ENCODE data around the gene TRIM37. TPM values are rescaled to one million over a fixed set of nuclear protein-coding genes. Genes with fewer than 3 reads are reported as not detected.
A peak's percentile ranks its signal among the peaks of the same experiment; 100 is the strongest.

Gene TRIM37
- polyA plus RNA-seq, 1 donor (not counting 4 experiments of a cell fraction or from before 2014, with no cell fraction given), result 26.4 TPM

DNA sequence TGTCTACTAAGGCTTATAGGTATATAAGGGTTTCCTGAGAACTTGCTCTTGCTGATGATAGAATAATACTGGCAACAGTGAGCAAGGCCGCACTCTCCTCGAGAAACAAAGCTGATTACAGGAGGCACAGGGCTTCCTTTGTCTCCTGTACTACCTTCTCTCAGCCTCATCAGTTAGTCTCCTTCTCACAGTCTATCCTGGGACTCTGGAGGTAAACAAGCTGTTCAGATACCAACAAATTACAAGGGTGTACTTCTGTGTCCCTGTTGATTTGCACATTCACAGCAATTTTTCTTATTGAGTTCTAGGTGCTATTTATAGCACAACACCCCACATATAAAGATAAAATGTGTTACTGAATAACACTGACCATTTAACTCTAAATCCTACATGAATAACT is 98.7 kb downstream of the TRIM37 start:
- H3K4me1 ChIP-seq (ENCODE audit: control insufficient read depth, extremely low read depth, insufficient read depth, low read length), result no peaks in the 10 kb centered on the region
- H3K36me3 ChIP-seq (ENCODE audit: control insufficient read depth in 2 of 2, extremely low read depth in 1 of 2, insufficient read depth in 2 of 2, low read length in 2 of 2), result peaks cover 4 to 8% of the 10 kb centered on the region in 2 experiments
- H3K27ac ChIP-seq (ENCODE audit: control insufficient read depth, insufficient read depth, low read length), result no peak overlapping the region
- DNase-seq (ENCODE audit: low read depth, low spot score) (no peak), FAIRE-seq (no peak)
- no peak overlapping the region for H3K9ac ChIP-seq (ENCODE audit: control insufficient read depth, extremely low read depth, insufficient read depth, low read length)
- H3K27me3 ChIP-seq (ENCODE audit: control insufficient read depth, extremely low read depth, insufficient read depth, low read length), result no peaks in the 10 kb centered on the region
- H3K4me3 ChIP-seq (ENCODE audit: control insufficient read depth in 2 of 3, extremely low read depth in 1 of 3, insufficient read depth in 2 of 3, low read depth in 1 of 3, low read length in 3 of 3), result no peak overlapping the region
- no peaks in the 10 kb centered on the region for H3K79me2 ChIP-seq (ENCODE audit: control insufficient read depth, insufficient read depth, low read length)
- H2AFZ ChIP-seq (ENCODE audit: control insufficient read depth, low read length), result no peak overlapping the region
- H3K4me2 ChIP-seq (ENCODE audit: control insufficient read depth, extremely low read depth, insufficient read depth, low read depth, low read length), result no peak overlapping the region
- no peaks in the 10 kb centered on the region for H4K20me1 ChIP-seq (ENCODE audit: control insufficient read depth, extremely low read depth, insufficient read depth, low read length)
- no peaks in the 10 kb centered on the region for H3K9me3 ChIP-seq (ENCODE audit: control insufficient read depth, low read depth, low read length)
- no peaks in the 10 kb centered on the region for H3K9me1 ChIP-seq (ENCODE audit: control insufficient read depth, extremely low read depth, insufficient read depth, low read length)
- dilution Hi-C loops (cut with MboI; ENCODE audit: extremely low pct_ligation_motif_present, low sequenced_read_pairs), result no loop called here
- TF ChIP-seq, protein P1, sequence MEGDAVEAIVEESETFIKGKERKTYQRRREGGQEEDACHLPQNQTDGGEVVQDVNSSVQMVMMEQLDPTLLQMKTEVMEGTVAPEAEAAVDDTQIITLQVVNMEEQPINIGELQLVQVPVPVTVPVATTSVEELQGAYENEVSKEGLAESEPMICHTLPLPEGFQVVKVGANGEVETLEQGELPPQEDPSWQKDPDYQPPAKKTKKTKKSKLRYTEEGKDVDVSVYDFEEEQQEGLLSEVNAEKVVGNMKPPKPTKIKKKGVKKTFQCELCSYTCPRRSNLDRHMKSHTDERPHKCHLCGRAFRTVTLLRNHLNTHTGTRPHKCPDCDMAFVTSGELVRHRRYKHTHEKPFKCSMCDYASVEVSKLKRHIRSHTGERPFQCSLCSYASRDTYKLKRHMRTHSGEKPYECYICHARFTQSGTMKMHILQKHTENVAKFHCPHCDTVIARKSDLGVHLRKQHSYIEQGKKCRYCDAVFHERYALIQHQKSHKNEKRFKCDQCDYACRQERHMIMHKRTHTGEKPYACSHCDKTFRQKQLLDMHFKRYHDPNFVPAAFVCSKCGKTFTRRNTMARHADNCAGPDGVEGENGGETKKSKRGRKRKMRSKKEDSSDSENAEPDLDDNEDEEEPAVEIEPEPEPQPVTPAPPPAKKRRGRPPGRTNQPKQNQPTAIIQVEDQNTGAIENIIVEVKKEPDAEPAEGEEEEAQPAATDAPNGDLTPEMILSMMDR (optimal IDR thresholded peaks at IDR 0.05 in 1 of 3, IDR thresholded peaks at IDR 0.05 in 1 of 3, conservative IDR thresholded peaks at IDR 0.05 in 1 of 3; ENCODE audit: extremely low read depth in 1 of 3, insufficient read depth in 2 of 3, low read length in 3 of 3), result no peak
- TF ChIP-seq EZH2 (IDR thresholded peaks at IDR 0.05; ENCODE audit: low read length), result no peak

DNA sequence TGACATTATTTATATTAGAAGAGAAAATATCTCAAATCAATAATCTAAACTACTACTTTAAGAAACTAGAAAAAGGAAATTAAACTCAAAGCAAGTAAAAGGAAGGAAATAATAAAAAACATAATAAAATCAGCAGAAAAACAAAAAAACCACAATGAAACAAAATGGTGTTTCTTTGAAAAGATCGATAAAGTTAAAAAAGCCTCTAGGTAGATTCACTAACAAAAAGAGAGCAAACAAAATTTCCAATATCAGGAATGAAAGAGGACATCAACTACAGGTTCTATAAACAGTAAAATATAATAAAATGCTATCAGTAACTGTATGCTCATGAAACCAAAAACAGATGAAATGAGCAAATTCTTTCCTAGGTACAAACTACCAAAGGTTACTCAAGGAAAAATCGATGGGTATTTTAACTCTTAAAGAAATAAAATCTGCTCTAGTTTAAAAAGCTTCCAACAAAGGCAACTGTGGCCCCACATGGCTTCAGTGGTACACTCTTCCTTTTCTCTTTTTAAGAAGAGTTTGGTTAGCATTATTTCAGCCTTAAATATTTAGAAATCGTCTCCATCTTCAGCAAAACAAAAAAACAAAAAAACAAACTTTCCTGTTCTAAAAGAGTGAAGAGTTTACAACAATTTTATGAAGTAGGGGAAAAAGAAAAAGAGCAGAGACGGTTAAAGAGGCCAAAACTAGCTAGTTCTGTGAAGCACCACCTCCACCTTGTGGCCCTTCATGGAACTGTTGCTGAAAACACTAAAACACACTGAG is 102.2 kb downstream of the TRIM37 start:
- Histone ChIP-seq H3K79me2 (ENCODE audit: control insufficient read depth, insufficient read depth, low read length) (no peaks in the 10 kb centered on the region), H3K36me3 (ENCODE audit: control insufficient read depth in 2 of 2, extremely low read depth in 1 of 2, insufficient read depth in 2 of 2, low read length in 2 of 2) (peaks cover 0 to 11% of the 10 kb centered on the region in 2 experiments), H3K9me3 (ENCODE audit: control insufficient read depth, low read depth, low read length) (no peaks in the 10 kb centered on the region), H3K4me1 (ENCODE audit: control insufficient read depth, extremely low read depth, insufficient read depth, low read length) (no peaks in the 10 kb centered on the region), H3K27ac (ENCODE audit: control insufficient read depth, insufficient read depth, low read length) (no peak overlapping the region), H3K9ac (ENCODE audit: control insufficient read depth, extremely low read depth, insufficient read depth, low read length) (no peak overlapping the region), H4K20me1 (ENCODE audit: control insufficient read depth, extremely low read depth, insufficient read depth, low read length) (no peaks in the 10 kb centered on the region), H3K27me3 (ENCODE audit: control insufficient read depth, extremely low read depth, insufficient read depth, low read length) (no peaks in the 10 kb centered on the region), H3K4me2 (ENCODE audit: control insufficient read depth, extremely low read depth, insufficient read depth, low read depth, low read length) (no peak overlapping the region), H3K9me1 (ENCODE audit: control insufficient read depth, extremely low read depth, insufficient read depth, low read length) (no peaks in the 10 kb centered on the region), H3K4me3 (ENCODE audit: control insufficient read depth in 2 of 3, extremely low read depth in 1 of 3, insufficient read depth in 2 of 3, low read depth in 1 of 3, low read length in 3 of 3) (no peak overlapping the region), H2AFZ (ENCODE audit: control insufficient read depth, low read length) (no peak overlapping the region)
- no peak for TF ChIP-seq EZH2 (IDR thresholded peaks at IDR 0.05; ENCODE audit: low read length)
- TF ChIP-seq, protein P1 (optimal IDR thresholded peaks at IDR 0.05 in 1 of 3, IDR thresholded peaks at IDR 0.05 in 1 of 3, conservative IDR thresholded peaks at IDR 0.05 in 1 of 3; ENCODE audit: extremely low read depth in 1 of 3, insufficient read depth in 2 of 3, low read length in 3 of 3), result peak; percentile 82 to 85 (median 82)
- dilution Hi-C loops (cut with MboI; ENCODE audit: extremely low pct_ligation_motif_present, low sequenced_read_pairs), result no loop called here
- DNase-seq (ENCODE audit: low read depth, low spot score) (peak; percentile 9), FAIRE-seq (peak; percentile 9)

Measured in keratinocyte (primary cell).